Hematopoietic multipotent progenitor cell (in vitro differentiated cells): Measurements from ENCODE around the gene DMD. TPM values are rescaled to one million over a fixed set of nuclear protein-coding genes. Genes with fewer than 3 reads are reported as not detected.

Experiments used
- DNase-seq, 3 donors: peaks; one replicate each; pipeline ENCODE4 v3.0.0-alpha.2; 2011 to 2015; ENCODE audit warnings: low read depth in 2 of 3, low spot score in 2 of 3
- total RNA-seq: library from RNA; depleted of rRNA; stranded (reverse); fragments of >200 nt; gene quantifications from one replicate; pipeline ENCODE4 v1.2.3, GENCODE V29; 2012

The DMD gene
- total RNA-seq, 1 donor, result 0.54 TPM

DNA sequence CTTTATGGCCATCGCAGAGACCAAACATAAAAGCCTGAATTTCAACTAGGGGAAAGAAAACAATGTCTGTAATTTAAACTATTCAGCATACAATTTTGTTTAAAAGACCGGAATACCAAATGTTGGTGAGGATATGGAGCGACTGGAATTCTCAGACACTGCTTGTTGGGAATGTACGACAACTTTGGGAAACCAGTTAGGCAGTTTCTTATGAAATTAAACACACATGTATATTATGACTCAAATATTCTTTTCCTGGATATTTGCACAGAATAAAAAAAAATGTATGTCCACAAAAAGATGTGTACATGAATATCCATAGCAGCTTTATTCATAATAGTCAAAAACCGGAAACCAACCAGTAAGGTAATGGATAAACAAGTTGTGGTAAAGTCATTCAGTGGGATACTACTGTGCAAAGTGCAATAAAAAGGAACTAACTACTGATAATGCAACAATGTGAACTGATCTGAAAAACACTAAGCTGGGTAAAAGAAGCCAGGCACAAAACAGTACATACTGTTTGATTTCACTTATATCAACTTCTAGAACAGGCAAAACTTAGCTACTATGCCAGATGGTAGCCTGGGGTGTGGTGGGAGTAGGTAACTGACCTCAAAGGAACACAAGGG, 1986.9 kb downstream of the DMD start:
- DNase-seq, result no peak

DNA sequence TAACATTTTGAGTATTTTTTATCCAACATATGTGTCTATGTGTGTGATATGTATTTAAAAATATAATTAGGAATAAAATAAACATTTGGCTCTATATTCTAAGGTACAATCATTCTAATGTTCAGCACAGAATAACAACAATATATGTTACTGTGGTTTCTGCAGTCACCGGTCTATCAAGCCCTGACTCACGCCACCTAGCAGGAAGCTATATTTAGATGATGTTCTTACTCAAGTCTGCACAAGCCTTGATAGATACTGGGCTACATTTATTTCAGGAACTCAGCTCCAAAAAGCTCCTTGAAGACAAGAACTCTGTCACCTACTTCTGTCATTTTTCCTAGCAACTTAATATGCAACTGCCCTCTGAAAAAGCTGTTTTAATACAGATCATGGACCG, 1987.5 kb downstream of the DMD start:
- DNase-seq, result peak in 1 of 3 donors; percentile 6

DNA sequence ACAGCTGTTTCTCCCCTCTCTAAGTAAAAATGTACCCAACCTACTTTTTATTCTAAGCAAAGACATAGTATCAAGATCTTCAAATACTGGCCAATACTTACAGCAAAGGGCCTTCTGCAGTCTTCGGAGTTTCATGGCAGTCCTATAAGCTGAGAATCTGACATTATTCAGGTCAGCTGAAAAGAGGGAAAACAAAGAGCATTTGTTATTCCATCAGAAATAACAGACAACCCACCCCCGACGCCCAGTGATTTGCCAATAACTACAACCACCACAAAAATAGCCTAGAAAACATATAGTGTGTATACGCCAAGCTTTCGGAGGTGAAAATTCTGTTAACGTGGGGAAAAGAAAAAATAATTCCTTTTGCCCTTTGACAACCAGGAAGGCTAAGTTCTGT, 1988.4 kb downstream of the DMD start:
- no peak for DNase-seq

DNA sequence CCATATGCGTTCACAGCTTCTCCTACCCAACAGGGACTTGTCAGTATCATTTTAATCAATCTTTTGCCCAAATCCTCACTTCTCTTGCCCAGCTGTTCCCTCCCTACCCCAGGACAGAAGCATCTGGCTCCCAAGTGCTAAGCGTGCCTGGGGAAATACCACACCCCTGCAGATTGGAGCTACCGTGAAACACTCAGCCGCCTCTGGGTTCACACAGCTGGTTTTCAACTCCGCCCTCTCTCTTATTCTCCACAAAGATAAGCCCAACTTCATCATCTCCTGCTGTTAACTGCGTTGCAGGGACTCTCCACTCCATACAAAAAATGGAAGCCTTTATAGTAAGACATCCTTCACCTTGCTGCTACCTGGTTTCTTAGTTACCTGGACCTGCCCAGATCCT, 1992.2 kb downstream of the DMD start:
- DNase-seq, result no peak

DNA sequence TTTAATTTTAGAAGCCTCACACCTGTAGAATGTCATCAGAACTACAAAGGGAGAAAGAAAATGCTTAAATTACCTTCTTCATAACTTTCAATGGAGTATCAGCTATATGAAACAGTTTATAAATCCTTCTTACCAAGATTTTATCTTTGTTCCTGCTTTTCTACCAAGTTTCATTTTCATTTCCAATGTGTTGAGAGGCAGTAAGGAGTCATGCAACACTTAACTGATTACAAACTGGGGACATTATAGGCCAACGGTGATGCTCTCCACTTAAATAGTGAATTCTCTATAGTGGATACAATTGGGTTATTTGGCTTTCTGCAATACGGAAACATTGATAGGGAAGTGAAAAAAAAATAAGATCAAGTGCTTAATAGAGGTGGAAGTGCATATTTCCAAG, 1994.3 kb downstream of the DMD start:
- peak in 1 of 3 donors; percentile 32 for DNase-seq

DNA sequence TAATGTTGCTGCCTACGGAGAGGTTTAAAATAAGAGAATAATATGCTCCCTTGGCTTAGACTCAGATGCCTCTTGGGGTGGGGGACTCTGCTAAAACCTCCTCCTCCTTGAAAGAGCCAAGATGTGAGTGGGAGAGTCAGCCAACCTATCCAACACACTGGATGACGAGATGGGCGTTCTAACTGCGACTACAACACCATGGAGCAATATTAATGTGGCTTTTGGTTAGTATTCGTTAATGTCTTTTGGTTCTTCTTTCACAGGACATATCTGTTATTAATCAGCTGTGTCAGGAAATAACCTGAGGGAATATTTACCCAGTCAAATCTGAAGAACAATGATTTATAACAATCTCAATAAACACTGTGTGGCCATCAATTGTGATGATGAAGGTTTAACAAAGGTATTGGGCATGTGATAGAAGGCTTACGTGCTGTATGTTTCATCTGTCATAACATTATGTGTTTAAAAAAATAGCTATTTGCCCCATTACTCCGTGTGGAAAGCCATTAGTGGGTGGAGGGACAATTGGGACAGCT, 1996.0 kb downstream of the DMD start:
- no peak for DNase-seq

DNA sequence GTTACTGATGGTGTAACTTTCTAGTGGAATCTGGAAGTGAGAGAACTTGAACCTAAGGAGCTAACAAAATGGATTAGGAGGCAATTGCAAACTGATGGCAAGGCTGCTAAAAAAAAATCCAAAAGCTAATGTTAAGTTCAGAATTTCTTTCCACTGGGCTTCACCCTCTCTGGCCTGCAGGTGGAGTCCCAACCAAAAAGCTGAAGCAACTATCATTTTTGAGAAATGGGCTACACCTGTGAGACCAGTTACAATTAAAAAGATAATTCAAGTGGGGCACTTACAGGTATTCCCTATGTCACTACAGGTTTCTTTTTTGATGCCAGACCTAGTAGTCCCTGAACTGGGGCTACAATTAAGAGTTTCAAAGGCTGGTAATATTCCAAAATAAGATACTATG, 1997.4 kb downstream of the DMD start:
- peak in 1 of 3 donors; percentile 29 for DNase-seq

DNA sequence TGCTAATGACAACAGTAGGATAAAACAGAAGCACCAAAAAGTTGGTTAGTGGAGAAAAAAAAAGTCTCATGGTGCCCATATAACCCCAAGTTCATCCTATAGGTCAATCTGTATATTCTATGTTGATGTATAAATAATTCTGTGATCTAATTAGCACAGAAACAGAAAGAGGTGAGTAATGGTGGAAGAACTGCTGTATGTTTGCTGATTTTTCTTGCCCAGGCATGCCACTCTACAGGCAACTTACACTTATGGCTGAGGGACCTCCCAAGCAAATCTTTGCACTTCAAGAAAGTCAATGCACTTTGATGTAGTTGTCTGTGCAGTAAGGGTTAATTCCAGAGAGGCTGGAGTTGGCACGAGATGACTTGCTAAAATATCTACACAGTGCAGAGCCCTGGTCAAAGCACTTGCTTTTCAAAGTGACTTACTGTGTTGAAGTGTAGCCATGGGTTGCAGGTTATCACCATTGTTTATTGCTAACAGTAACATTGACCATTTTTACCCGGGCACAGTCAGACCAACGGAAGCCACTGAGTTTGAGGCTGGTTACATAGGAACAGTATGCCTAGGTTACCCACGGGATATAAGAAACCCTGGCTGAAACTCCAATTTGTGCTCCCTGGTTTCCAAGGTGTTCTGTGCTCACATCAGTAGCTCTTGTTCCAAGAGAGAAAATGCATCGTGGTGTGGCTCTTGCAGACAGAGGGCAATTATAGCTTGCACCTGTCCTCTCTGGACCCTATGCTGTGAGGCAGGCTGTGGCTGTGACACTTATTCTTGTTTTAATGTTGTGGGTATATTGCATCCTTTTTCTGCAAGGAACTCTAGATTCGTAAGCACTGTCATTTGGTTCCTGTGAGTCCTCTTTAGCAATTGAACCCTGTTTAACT, 1998.2 kb downstream of the DMD start:
- DNase-seq, result no peak

DNA sequence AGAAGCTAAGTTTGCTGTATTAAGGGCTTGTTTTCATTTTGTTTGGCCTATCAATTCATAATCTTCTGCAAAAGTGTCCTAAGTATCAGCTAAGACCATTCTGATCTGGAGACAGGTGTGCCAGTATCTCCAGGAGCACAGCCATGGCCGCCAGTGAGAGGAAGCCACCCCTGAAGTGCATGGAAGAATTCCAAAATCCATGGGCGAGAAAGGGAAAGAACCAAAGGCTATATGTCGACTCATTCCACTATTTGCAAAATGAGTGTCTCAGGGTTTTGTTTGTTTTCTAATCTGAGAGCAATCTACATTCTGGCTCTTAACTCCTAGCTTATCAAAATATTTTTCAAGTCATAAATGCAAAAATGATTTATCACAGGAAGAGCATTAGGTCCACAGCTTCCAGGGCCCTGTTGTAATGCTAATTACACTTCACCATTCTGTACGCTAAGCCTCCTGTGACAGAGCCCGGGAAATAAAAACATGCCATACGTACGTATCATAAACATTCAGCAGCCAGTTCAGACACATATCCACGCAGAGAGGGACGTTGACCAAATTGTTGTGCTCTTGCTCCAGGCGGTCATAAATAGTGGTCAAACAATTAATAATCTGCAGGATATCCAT, 2002.2 kb downstream of the DMD start:
- DNase-seq, result no peak

DNA sequence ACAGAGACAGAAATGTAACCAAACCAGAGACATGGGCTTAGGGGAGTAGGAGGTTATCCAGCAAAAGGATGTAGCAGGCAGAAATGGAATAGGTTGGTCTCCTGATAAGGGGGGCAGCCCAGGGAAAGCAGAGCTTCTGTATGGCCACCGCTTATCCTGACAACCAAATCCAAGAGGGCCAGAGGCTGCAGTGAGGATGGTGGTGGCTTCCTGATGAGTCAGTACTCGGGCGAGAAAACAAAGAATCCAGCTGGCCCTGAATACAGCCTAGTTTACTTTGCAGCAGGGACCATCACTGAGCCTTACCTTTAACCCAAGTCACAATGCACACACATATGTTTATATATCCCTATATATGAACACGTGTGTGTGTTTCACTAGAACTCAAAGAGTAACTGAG, 2009.8 kb downstream of the DMD start:
- DNase-seq, result no peak

DNA sequence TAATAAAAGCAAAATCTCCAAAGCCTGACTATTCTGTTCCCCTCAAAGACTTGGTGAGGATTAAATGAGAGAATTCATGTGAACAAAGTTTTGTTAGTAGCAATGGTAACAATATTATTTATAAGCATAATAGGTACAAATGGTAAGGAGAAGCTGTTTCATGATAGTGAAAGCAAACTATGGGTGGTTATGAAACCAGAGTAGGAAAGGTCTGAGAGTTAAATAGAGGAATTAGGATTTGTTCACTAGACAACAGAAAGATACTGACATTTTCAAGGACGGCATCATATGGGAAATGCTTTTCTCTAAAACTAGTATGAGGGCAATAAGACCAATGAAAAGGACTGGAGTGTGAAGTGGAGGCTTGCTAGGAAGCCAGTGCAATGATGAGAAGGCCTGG, 2010.9 kb downstream of the DMD start:
- no peak for DNase-seq

DNA sequence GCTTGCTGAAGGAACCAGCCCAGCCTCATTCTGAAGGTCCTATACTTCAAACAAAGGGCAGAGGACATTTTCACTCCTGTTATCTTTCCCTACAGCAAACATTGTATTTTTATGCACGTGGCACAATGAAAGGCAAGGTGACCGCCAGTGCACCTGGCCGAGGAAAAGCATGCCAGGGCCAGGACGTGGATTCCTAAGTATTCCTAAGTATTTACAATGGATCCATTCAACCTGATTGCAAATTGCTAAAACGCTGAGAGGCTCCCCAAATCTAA, 2011.6 kb downstream of the DMD start:
- no peak for DNase-seq

DNA sequence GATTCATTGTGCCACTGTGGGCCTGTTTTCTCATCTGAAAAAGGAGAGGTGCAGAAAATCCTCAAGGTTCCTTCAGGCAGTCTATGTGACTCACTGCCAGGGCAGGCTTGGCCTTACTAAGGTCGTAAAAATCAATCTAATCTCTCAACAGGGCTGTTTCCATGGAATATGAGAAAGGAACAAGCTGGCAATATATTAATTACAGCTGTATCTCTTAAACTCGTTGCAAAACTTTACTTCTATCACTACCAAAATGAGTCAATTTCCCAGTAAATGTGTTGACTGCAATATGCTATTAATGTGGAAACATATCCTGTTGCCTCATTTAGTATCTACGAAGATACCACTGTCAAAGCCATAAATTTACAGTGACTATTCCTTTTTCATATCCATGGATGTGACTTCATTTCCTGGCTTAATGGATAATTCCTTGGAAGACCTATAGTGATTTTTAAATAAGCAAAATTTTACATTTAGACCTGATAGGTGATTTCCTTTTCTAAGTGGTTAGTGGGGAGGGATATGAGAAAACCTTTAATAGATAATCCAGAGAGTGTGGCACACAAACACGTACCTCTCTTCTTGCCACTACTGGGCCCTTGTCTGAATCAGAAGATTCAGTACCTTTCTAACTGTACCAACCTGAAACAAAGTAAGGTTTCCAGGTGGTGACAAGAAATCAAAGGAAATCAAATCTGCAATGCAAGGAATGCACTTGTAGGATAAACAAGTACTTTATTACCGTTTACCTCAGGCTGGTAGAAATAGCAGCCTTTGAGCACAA, 2012.1 kb downstream of the DMD start:
- DNase-seq, result no peak

DNA sequence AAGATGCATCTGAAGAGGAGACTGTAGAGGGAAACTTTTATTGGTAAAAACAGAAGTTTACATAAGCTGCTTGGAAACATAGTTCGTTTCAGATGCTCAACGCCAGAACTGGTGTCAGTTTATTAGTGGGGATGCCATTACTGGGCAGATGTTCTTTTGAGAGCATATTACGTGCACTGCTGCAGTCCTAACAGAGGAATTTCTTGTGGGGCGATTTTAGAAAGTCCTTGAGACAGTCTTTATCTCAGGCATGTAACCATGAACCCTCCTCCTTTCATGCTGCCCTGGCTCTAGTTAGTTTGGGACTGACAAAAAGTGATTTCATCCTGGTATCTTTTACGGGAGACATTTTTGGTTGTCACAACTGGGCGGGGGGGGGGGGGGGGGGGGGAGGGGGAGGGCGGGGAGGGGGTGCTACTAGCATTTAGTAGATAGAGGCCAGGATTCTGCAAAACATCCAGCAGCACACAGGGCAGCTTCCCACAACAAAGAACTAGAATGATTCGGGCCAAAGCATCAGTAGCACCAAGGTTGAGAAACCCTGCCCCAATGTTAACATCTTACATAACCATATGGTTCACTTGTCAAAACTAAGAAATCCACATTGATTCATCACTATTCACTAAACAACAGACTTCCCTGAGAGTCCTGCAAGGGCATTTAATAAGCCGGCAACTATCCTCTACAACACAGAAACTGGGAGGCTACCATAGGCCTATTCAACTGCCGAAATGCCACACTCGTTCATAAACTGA, 2021.0 kb downstream of the DMD start:
- peak in 1 of 3 donors; percentile 0 for DNase-seq

DNA sequence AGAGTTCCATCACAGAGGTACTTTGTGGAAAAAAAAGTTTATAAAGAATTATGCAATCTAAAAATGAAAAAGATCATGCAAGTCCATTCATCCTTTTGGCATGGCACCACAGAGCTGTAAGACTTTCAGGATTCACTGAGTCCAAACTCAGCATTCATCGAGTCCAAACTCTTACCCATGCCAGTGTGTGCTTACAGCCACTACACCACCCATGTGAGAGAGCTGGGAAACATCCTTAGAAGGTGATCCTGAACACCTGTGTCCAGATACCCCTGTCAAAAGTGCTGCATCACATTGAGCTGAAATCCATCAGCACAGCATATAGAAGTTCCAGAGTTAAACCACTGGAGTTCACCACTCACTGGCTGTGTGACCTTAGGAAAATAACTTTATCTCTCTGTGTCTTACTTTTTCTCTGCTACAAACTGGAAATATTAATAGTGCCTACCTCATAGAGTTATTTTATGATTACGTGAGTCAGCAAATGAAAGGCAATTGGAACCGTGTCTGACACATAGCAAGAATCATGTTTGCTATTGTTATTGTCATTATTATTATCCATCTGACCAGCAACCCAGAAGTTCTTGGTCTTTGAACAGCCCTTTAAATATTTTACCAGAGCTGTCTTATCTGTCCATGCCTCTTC, 2024.5 kb downstream of the DMD start:
- DNase-seq, result no peak

DNA sequence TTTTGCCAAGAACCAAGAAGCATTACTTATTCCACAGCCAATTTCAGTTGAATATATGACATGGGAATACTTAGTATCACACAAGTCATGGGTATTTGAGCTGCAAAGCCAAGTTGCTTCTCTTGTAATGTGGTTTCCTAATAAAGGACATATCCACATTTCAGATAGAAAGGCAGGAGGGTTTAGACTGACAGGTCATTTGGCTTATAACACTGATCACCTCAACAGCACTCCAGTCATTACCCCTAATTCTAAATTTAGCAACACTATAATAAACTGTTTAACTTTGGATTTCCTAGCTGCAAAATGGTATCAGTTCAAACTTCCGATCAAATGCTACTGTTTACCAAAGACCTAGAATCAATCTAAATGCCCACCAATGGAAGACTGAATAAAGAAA, 2025.5 kb downstream of the DMD start:
- DNase-seq, result no peak

DNA sequence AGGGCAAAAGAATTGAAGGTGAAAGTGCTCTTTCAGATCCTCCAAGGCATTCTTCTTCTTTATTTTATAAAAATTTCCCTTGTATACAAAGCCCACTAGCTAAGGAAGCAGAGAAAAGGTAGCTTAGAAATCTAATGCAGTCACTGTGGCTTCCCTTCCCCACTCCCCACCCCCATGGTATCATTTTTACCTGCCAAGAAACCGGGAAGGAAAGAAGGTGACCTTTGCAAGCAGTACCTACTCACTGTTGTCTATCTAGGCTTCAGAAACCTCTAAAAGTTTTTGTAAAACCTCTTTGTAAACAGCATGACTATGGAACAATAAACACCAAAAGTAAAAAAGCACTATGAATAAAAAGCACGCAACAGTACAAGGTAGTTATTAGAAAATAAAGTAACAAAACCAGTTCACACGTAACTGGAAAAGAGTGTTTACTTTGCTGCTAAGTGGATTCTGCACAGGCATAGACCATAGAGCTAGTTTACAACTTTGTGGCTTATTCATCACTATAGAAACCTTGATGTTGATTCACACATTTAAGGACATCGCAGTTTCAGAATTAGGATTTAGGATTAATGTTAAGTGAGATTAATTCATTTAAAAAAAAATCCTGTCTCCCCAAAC, 2029.9 kb downstream of the DMD start:
- DNase-seq, result no peak

DNA sequence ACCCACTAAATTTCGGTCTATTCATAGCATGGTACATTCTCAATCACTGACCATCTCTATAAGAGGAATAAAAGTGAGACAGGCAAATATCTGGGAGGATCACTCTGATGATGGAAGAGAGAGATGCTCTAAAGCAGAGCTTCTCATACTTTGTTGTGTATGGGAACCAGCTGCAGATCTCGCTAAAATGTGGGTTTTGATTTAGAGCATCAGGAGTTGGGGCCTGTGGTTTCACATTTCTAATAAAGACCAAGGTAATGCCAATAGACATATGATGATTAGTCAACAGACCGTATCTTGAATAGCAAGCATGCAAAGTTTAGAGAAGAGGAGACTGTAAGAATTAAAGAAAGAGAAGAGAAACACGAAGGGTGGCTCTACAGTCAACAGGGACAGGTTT, 2032.1 kb downstream of the DMD start:
- no peak for DNase-seq

DNA sequence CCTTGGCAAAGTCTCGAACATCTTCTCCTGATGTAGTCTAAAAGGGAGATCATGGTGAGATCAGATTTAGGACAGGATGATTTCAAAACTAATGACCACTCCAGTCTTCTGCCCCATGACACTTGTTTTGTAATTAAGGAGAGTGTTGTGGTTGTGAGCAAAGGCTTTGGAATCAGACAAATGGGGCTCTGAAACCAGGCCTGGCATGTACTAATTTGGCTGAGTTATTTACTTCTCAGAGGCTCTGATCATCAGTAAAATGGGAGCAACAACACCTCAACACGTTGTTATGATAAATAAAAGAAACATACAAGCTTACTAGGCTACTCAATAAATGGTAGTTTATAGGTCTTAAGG, 2032.6 kb downstream of the DMD start:
- DNase-seq, result no peak
